NT2/D1 (cell line): ENCODE data around the gene SDR39U1.

Experiments
- DNase-seq: peaks from one replicate; pipeline ENCODE4 v3.0.0-alpha.2; 2011; ENCODE audit warnings: low read depth, low spot score
- H3K27me3 ChIP-seq: 2 replicates; pipeline ENCODE4 v1.6.0; 2011; ENCODE audit warnings: mild to moderate bottlenecking; ENCODE audit not compliant: insufficient read length, insufficient read depth
- H3K36me3 ChIP-seq: 2 replicates; pipeline ENCODE4 v1.6.1; 2011; ENCODE audit warnings: mild to moderate bottlenecking, low read length, mixed read lengths; ENCODE audit not compliant: insufficient read depth, insufficient read length
- H3K4me1 ChIP-seq: 2 replicates; pipeline ENCODE4 v1.5.1; 2011; ENCODE audit not compliant: insufficient read depth, insufficient read length
- H3K4me3 ChIP-seq: 2 replicates; pipeline ENCODE4 v1.5.1; 2011; ENCODE audit warnings: low read depth; ENCODE audit not compliant: insufficient read length
- H3K9ac ChIP-seq: 2 replicates; pipeline ENCODE4 v1.6.0; 2011; ENCODE audit warnings: low read depth; ENCODE audit not compliant: insufficient read length
- H3K9me3 ChIP-seq: 2 replicates; pipeline ENCODE4 v1.5.1; 2011; ENCODE audit warnings: mild to moderate bottlenecking, low read length; ENCODE audit not compliant: insufficient read depth
- SUZ12 ChIP-seq: IDR thresholded peaks from 2 replicates; pipeline ENCODE4 v1.6.1; 2011; ENCODE audit not compliant: insufficient read length, insufficient read depth; ENCODE audit errors: extremely low read depth
- YY1 ChIP-seq: IDR thresholded peaks from 2 replicates; pipeline ENCODE4 v1.6.1; 2011; ENCODE audit not compliant: insufficient read length, insufficient read depth
- ZNF274 ChIP-seq: IDR thresholded peaks from 2 replicates; pipeline ENCODE4 v1.6.1; 2011; ENCODE audit warnings: mild to moderate bottlenecking, low read depth, low read length

SDR39U1 gene

DNA sequence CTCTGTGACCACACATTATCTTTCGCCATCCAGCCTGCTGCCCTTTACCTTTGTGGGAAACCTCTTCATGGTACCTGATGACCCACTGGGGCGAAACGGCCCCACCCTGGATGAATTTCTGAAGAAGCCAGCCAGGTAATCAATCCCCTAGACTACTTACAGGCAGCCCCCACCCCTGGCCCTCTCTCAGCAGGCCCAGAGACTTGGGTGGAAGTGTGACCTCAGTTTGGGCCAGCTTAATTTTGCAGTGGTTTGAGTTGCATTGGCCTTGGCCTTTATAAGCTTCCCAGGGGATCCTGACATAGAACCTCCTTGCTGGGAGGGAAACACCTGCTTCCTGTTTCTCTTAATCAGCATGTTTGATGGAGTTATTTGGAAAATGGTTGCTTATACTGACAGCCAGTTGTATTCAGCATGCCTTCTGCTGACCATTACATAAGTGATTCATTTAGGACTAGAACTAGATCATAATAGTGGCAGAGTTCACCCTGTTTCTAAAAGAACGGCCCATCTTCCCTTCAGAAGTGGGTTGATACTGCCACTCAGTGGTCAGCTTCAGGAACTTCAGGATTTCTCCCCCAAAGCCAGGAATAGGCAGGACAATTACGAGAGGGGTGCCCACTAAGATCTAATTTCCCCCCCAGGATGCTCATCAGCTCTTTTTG is 6.1 kb downstream of the SDR39U1 start:
- peak; percentile 16 for DNase-seq
- Histone ChIP-seq H3K9me3 (no peaks in the 10 kb centered on the region), H3K36me3 (peaks cover 69% of the 10 kb centered on the region)

DNA sequence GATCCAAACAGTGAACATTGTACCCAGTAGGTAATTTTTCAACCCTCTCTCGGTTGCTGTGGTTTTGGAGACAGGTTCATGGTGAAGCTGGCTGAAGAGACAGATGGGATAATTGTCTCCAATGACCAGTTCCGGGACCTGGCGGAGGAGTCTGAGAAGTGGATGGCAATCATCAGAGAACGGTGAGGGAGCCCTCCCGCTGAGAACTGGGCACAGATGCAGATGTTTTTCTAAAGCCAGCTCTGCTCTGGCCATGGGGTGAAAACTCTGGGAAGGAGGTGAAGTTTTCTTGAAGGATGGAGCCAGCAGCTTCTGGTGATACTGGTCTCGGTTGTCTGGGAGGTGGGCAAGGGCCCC is 6.6 kb downstream of the SDR39U1 start:
- DNase-seq: no peak
- H3K4me3 ChIP-seq: no peak overlapping the region
- H3K36me3 ChIP-seq: peaks cover 67% of the 10 kb centered on the region
- no peaks in the 10 kb centered on the region for H3K27me3 ChIP-seq
- peaks cover 10% of the 10 kb centered on the region for H3K4me1 ChIP-seq
- H3K9ac ChIP-seq: peak overlapping the region; percentile 42
- H3K9me3 ChIP-seq: no peaks in the 10 kb centered on the region
- TF ChIP-seq ZNF274 (no peak), YY1 (no peak), SUZ12 (no peak)

More for the DNA sequence above, 6.1 kb downstream of the SDR39U1 start:
- H3K4me3 ChIP-seq: no peak overlapping the region
- H3K27me3 ChIP-seq: no peaks in the 10 kb centered on the region
- TF ChIP-seq YY1 (no peak), ZNF274 (no peak), SUZ12 (no peak)
- peaks cover 7% of the 10 kb centered on the region for H3K4me1 ChIP-seq
- peak overlapping the region; percentile 42 for H3K9ac ChIP-seq

GRCh38 chr14:24435192-24435810 is 7.3 kb downstream of the SDR39U1 start:
- no peak for DNase-seq
- no peaks in the 10 kb centered on the region for H3K9me3 ChIP-seq
- no peak overlapping the region for H3K9ac ChIP-seq
- no peak overlapping the region for H3K4me3 ChIP-seq
- TF ChIP-seq SUZ12: no peak
- no peak for TF ChIP-seq ZNF274
- TF ChIP-seq YY1: no peak
- peaks cover 10% of the 10 kb centered on the region for H3K4me1 ChIP-seq
- peaks cover 60% of the 10 kb centered on the region for H3K36me3 ChIP-seq
- no peaks in the 10 kb centered on the region for H3K27me3 ChIP-seq

GRCh38 chr14:24434676-24435075 is 7.9 kb downstream of the SDR39U1 start:
- no peak for DNase-seq
- Histone ChIP-seq H3K4me1 (peaks cover 10% of the 10 kb centered on the region), H3K9me3 (no peaks in the 10 kb centered on the region), H3K36me3 (peaks cover 54% of the 10 kb centered on the region), H3K27me3 (no peaks in the 10 kb centered on the region), H3K9ac (no peak overlapping the region), H3K4me3 (no peak overlapping the region)
- TF ChIP-seq SUZ12 (no peak), ZNF274 (no peak), YY1 (no peak)

DNA sequence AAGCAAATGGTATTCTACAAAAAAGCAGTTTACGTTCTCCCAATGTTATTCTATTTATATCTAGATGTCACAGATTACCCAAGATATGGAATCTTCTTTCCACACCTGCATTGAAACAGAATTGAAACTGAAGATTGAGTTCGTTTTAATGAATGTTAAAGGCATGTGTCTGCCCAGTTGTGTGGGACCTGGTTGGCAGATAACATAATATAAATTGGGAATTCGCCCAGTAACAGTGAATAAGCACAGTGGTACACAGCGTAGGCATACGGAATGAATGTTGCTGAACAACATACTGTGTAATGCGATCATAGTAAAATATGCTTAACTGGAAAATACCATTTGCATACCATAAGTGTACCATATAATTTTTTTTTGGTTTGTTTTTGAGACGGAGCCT is 8.5 kb downstream of the SDR39U1 start:
- H3K36me3 ChIP-seq: peaks cover 47% of the 10 kb centered on the region
- TF ChIP-seq ZNF274: no peak
- TF ChIP-seq YY1: no peak
- no peak for TF ChIP-seq SUZ12
- H3K27me3 ChIP-seq: no peaks in the 10 kb centered on the region
- no peak overlapping the region for H3K4me3 ChIP-seq
- H3K9me3 ChIP-seq: no peaks in the 10 kb centered on the region
- H3K9ac ChIP-seq: no peak overlapping the region
- H3K4me1 ChIP-seq: peaks cover 10% of the 10 kb centered on the region
- DNase-seq: no peak

- no peak for TF ChIP-seq SUZ12
- TF ChIP-seq YY1: no peak
- TF ChIP-seq ZNF274: no peak
- H3K4me1 ChIP-seq: peaks cover 13% of the 10 kb centered on the region
- peaks cover 10% of the 10 kb centered on the region for H3K27me3 ChIP-seq
- no peak overlapping the region for H3K4me3 ChIP-seq
- H3K9ac ChIP-seq: no peak overlapping the region
- H3K36me3 ChIP-seq: peaks cover 32% of the 10 kb centered on the region
- no peaks in the 10 kb centered on the region for H3K9me3 ChIP-seq
- DNase-seq: no peak
These were observed 10.1 kb downstream of the SDR39U1 start for GRCh38 chr14:24432259-24433131.

DNA sequence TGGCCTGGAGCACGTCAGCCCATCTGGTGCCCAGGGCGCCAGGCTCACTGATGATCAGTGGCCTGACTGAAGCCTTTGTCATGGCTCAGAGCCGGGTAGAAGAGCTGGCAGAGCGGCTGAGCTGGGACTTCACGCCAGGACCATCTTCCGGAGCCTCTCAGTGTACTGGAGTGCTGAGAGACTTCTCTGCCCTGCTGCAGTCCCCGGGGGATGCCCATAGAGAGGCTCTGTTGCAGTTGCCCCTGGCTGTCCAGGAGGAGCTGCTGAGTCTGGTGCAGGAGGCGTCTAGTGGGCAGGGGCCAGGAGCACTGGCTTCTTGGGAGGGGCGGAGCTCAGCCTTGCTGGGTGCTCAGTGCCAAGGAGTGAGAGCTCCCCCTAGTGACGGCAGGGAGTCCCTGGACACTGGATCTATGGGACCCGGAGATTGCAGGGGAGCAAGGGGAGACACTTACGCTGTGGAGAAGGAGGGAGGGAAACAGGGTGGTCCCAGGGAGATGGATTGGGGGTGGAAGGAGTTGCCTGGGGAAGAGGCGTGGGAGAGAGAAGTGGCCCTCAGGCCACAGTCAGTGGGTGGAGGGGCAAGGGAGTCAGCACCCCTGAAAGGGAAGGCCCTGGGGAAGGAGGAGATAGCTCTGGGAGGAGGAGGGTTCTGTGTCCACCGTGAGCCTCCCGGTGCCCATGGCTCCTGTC is 10.9 kb downstream of the SDR39U1 start:
- peaks cover 13% of the 10 kb centered on the region for H3K4me1 ChIP-seq
- peaks cover 11% of the 10 kb centered on the region for H3K27me3 ChIP-seq
- TF ChIP-seq YY1 (no peak), ZNF274 (no peak), SUZ12 (no peak)
- H3K4me3 ChIP-seq: no peak overlapping the region
- no peaks in the 10 kb centered on the region for H3K9me3 ChIP-seq
- peak overlapping the region; percentile 78 for H3K9ac ChIP-seq
- peaks cover 25% of the 10 kb centered on the region for H3K36me3 ChIP-seq
- peak; percentile 86 for DNase-seq
